OCI-LY1 (cell line): ENCODE measurements around the gene LRRC8E.

ENCODE experiments used
- CTCF ChIP-seq: fragments of 200-600 bp; sonication (generic), shearing (Covaris generic); IDR thresholded peaks from 2 replicates; pipeline ENCODE4 v1.5.1; 2017; ENCODE audit warnings: mild to moderate bottlenecking, antibody characterized with exemption, low read length, moderate library complexity, mixed read lengths
- EZH2 ChIP-seq: fragments of 200-600 bp; sonication (generic), shearing (Covaris generic); IDR thresholded peaks from 2 replicates; pipeline ENCODE4 v1.8.0; 2017; ENCODE audit warnings: borderline replicate concordance, mixed run types, mild to moderate bottlenecking, antibody characterized with exemption, low read length, moderate library complexity, mixed read lengths

GRCh38 chr19:7881910-7882309 lies 6.4 kb upstream of the LRRC8E start:
- TF ChIP-seq CTCF (no peak), EZH2 (no peak)
